GM20000 (cell line): Measurements from ENCODE around the gene DHDDS.

ENCODE experiments used
- DNase-seq: peaks from one replicate; pipeline ENCODE4 v3.0.0; 2012; ENCODE audit warnings: low spot score
- TF ChIP-seq, protein P1 (sequence below): IDR thresholded peaks from 2 replicates; pipeline ENCODE4 v1.5.1; 2012; ENCODE audit warnings: mild to moderate bottlenecking, control low read depth; ENCODE audit errors: extremely low read depth, missing control alignments

Gene DHDDS

DNA sequence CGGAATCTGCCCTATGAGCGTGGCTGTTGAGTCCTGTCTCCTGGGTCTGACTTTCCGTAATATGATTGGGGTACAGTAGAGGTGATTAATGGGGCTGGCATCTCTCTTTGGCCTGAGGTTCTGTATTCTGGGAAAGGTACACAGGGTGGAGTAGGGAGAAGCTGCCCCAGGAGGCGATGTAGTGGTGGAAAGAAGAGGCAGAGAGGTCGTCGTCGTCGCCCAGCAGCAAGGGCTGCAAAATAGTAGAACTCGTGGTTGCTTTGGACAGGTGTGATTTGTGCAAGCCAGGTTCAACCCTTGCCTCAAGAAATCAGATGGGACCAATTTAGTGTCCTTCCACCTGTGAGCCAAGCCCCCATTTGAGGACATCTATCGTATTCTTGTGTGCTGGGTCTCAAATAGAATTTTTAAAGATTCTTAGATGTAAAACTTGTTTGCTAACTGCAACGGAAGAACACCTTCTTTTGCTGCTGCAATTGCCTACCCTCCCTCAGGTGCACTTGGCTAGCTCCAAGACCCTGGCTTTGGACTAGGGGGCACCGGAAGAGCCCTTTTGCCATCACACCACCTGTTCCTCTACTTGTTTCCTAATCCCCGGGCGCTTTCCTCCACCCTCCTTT lies 38.9 kb downstream of the DHDDS start:
- no peak for DNase-seq
- TF ChIP-seq, protein P1, sequence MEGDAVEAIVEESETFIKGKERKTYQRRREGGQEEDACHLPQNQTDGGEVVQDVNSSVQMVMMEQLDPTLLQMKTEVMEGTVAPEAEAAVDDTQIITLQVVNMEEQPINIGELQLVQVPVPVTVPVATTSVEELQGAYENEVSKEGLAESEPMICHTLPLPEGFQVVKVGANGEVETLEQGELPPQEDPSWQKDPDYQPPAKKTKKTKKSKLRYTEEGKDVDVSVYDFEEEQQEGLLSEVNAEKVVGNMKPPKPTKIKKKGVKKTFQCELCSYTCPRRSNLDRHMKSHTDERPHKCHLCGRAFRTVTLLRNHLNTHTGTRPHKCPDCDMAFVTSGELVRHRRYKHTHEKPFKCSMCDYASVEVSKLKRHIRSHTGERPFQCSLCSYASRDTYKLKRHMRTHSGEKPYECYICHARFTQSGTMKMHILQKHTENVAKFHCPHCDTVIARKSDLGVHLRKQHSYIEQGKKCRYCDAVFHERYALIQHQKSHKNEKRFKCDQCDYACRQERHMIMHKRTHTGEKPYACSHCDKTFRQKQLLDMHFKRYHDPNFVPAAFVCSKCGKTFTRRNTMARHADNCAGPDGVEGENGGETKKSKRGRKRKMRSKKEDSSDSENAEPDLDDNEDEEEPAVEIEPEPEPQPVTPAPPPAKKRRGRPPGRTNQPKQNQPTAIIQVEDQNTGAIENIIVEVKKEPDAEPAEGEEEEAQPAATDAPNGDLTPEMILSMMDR: no peak

DNA sequence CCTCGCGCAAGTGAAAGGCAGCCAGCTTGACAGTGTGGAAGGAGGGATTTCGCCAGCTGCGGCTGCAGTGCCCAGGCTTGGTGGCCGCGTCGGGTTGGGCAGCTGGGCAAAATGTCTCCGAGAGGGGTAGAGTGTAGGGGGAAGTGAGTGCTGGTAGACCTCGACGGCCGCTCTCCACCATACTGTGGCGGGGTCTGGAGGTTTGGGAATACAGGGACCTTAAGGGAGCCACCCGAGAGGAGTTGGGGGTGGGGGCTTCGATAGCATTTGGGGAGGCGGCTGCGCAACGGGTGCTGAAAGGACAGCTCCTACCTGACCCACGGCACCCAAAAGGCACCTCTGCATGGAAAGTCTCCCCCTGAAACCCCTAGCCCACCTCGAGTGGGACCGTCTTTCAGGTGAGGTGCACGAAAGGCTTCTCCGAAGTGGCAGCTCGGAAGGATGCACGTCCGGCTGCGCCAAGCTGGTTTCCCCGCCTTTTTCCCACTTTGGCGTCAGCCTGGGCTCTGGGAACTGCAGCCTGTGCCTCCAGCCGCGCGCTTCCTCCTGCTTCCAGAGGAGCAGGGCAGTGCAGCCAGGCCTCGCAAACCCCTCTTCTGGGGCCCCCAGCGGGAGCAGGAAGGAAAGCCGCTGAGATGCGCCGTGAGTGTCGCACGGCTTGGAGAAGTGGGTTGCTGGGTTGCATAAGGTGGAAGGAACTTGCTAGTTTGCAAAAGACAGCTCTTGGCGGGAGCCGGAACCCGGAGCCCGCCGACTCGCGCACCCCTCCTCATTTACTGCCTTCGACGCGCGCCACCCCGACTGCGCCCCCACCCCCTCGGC lies 39.6 kb downstream of the DHDDS start:
- TF ChIP-seq, protein P1: no peak
- peak; percentile 40 for DNase-seq

DNA sequence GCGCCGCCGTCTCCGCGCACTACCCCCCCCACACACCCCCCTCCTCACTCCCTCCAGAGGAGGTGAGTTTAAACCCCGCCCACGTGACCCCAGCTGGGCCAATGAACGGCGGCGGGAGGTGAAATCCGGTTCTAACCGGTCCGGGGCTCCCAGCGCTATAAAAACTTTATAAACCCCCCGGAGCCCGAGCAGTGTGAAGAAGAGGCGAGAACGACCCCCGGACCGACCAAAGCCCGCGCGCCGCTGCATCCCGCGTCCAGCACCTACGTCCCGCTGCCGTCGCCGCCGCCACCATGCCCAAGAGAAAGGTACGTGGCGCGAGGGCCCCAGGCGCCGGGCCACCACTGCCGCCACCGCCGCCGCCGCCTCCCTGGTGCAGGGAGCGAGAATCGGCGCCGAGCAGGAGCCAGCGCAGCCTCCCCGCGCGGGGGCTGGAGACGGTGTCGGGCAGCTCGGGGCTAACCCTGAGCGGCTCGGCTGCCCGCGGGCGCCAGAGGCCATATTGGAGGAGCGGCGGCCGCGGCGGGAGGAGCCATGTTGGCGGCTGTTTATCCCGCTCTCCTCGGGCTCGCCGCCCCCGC lies 40.3 kb downstream of the DHDDS start, which contains the start of gene HMGN2:
TSS of gene HMGN2 (plus strand) at position 121 of the 581 bp plus-strand sequence. CDS start at position 294, 173 bp downstream.
- DNase-seq: peak; percentile 89
- TF ChIP-seq, protein P1: no peak

DNA sequence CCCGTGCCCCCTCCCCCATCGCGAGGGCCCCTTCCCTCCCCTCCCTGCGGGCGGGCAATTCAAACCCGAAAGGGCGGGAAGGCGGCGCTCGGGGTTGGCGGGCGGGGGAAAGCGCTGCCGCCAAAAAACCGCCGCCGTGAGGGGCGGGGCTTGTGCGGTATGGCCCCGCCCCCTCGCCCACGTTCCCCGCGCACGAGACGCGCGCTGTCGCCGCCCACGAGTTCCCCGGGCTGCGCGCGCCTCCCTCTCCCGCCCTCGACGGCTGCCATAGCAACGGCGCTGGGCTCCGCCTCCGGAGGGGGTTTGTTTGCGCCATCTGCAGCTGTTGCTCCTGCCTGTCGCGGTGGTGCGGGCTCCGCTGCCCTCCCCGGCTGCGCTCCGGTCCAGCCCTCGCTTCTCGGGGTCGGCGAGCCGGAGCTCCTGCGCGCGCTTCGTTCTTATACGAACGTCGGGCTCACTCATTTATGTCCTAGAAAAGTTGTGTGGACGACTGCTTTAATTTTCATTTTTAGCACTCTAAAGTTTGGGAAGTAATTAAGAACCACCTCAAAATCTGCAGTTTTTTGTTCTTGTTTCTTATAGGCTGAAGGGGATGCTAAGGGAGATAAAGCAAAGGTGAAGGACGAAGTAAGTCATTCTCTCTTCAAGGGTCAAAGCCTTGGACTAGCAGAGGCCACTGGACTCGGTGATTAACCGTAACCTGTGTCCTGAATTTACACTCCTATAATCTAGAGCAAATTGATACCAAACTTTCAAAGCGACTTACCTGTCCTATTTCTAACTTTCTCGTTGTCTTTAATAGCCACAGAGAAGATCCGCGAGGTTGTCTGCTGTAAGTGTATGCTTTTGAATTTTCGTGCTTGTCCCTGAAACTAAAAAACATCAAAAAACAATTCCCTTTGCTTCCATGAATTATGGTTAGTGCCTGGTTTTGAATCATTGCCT lies 41.1 kb downstream of the DHDDS start:
- DNase-seq: peak; percentile 99
- TF ChIP-seq, protein P1: no peak

DNA sequence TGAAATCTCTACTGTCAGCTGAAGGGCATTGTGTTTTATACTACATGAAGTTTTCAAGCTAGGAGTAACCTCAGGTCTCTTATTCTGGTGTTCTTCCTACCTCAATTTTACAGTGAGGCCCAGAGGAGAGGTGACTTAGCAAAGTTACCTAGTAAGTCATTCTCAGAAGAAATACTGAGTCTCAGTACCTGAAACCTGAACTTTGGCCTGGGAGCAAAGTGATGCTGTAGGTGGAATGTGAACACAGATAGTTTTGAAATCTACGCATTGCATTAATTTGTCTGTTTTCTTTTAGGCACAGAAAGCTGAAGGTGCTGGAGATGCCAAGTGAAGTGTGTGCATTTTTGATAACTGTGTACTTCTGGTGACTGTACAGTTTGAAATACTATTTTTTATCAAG lies 42.7 kb downstream of the DHDDS start:
- TF ChIP-seq, protein P1: no peak
- DNase-seq: no peak

DNA sequence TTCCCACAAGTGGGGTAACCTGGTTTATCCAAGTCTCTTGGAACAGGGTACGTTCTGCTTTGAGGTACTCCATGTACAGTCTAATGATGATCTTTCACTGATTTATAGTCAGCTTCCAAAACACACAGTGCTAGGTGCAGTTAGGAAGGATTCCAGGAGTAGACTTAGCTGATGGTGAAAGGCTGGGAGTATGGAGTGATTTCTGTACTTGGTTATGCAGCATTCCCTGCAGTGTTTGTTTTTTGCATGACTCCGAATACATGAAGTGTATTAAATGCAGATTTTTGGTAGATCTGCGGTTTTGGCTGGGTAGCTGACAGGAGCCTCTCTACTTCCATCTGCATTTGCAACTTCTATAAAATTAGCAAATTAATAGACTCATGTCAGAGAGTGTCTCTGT lies 43.9 kb downstream of the DHDDS start:
- TF ChIP-seq, protein P1: no peak
- no peak for DNase-seq
